K562 (cell line): ENCODE results near the gene ZDHHC18. TPM values are rescaled to one million over a fixed set of nuclear protein-coding genes. Genes with fewer than 3 reads are reported as not detected.

Source experiments
- BCLAF1 ChIP-seq, 2 experiments: fragments of 450-650 bp in 1 of 2; IDR thresholded peaks; 2 replicates each; pipeline ENCODE4 v1.6.1; 2011 to 2017; ENCODE audit warnings: low read depth in 2 of 2, antibody characterized with exemption in 1 of 2, borderline replicate concordance in 1 of 2, low read length in 1 of 2, mild to moderate bottlenecking in 1 of 2, mixed read lengths in 1 of 2; ENCODE audit not compliant: control insufficient read depth in 1 of 2
- BHLHE40 ChIP-seq: IDR thresholded peaks from 2 replicates; pipeline ENCODE4 v1.6.1; 2011; ENCODE audit warnings: low read length, improper control_type of control experiment
- BRD9 ChIP-seq: fragments of 450-650 bp; IDR thresholded peaks from 2 replicates; pipeline ENCODE4 v1.6.1; 2018; ENCODE audit warnings: low read depth; ENCODE audit not compliant: partially characterized antibody
- KDM2B ChIP-seq: fragments of 250-450 bp; sonication (Bioruptor Pico); IDR thresholded peaks from 2 replicates; pipeline ENCODE4 v1.8.0; 2021; ENCODE audit warnings: mild to moderate bottlenecking, moderate library complexity
- MEF2A ChIP-seq: IDR thresholded peaks from 2 replicates; pipeline ENCODE4 v1.6.1; 2011; ENCODE audit warnings: low read depth, mild to moderate bottlenecking, low read length, moderate library complexity; ENCODE audit not compliant: control insufficient read depth
- NFE2L1 ChIP-seq: fragments of 450-650 bp; IDR thresholded peaks from 2 replicates; pipeline ENCODE4 v1.6.1; 2016; ENCODE audit warnings: missing genetic modification characterization, low read depth, mild to moderate bottlenecking, missing compliant biosample characterization, moderate library complexity, borderline replicate concordance
- POLR2A ChIP-seq: fragments of 450-650 bp; conservative IDR thresholded peaks from 2 replicates; pipeline ENCODE4 v1.6.1; 2016
- POLR2B ChIP-seq: fragments of 450-650 bp; IDR thresholded peaks from 2 replicates; pipeline ENCODE4 v1.6.1; 2018; ENCODE audit warnings: low read depth; ENCODE audit not compliant: partially characterized antibody
- RERE ChIP-seq: sonication (generic); formaldehyde crosslinking; IDR thresholded peaks from 2 replicates; pipeline ENCODE4 v1.8.0; 2023; ENCODE audit warnings: missing genetic modification reagents, mild to moderate bottlenecking, borderline replicate concordance
- SLC30A9 ChIP-seq: fragments of 250-450 bp; sonication (Bioruptor Pico); IDR thresholded peaks from 2 replicates; pipeline ENCODE4 v1.8.0; 2022; ENCODE audit warnings: mild to moderate bottlenecking, moderate library complexity
- SREBF1 ChIP-seq: fragments of 150-350 bp; IDR thresholded peaks from 2 replicates; pipeline ENCODE4 v1.6.1; 2014; ENCODE audit warnings: antibody characterized with exemption, low read depth, low read length, borderline replicate concordance
- TGIF2 ChIP-seq: sonication (generic); formaldehyde crosslinking; IDR thresholded peaks from 2 replicates; pipeline ENCODE4 v1.8.1; 2022; ENCODE audit warnings: mild to moderate bottlenecking, missing genetic modification reagents, moderate library complexity
- YY1 ChIP-seq, 3 experiments: IDR thresholded peaks; 2 replicates each; pipeline ENCODE4 v1.6.1; 2011; ENCODE audit warnings: low read length in 2 of 3, mild to moderate bottlenecking in 2 of 3, moderate library complexity in 2 of 3, borderline replicate concordance in 1 of 3, control low read depth in 1 of 3, low read depth in 1 of 3; ENCODE audit not compliant: insufficient read depth in 3 of 3, insufficient replicate concordance in 2 of 3, control insufficient read depth in 1 of 3, insufficient read length in 1 of 3; ENCODE audit errors: extremely low read depth in 1 of 3
- ZBTB43 ChIP-seq: sonication (generic); formaldehyde crosslinking; IDR thresholded peaks from 2 replicates; pipeline ENCODE4 v1.8.0; 2023; ENCODE audit warnings: mild to moderate bottlenecking, missing genetic modification reagents
- ZNF23 ChIP-seq: fragments of 250-450 bp; sonication (Bioruptor Pico); IDR thresholded peaks from 2 replicates; pipeline ENCODE4 v1.4.0; 2020; ENCODE audit warnings: mild to moderate bottlenecking
- ZNF347 ChIP-seq: fragments of 450-650 bp; formaldehyde crosslinking; IDR thresholded peaks from 2 replicates; pipeline ENCODE4 v1.4.0; 2020; ENCODE audit warnings: low read depth, mild to moderate bottlenecking, moderate library complexity
- ZNF644 ChIP-seq: fragments of 200-800 bp; sonication (Bioruptor generic); IDR thresholded peaks from 2 replicates; pipeline ENCODE4 v1.6.1; 2016; ENCODE audit warnings: low read depth, missing genetic modification characterization, missing compliant biosample characterization
- ZNF76 ChIP-seq: fragments of 250-450 bp; sonication (Bioruptor Pico); IDR thresholded peaks from 2 replicates; pipeline ENCODE4 v1.4.0; 2020; ENCODE audit warnings: mild to moderate bottlenecking, moderate library complexity, borderline replicate concordance
- polyA plus RNA-seq, 8 experiments: library from polyadenylated mRNA; depleted of rRNA in 4 of 8; stranded (reverse) in 5 of 8; unstranded in 3 of 8; fragments of >200 nt; fragmentation: Nextera tagmentation in 2 of 8; fragmentation: Illumina TruSeq in 1 of 8; extraction: Ambion mirVana in 2 of 8; extraction: Trizol in 1 of 8; gene quantifications; 2 replicates each; pipeline versions ENCODE4 v1.2.1 to v1.2.3, GENCODE V29; 2011 to 2014; ENCODE audit warnings: inconsistent platforms in 1 of 8, missing spikeins in 1 of 8
- total RNA-seq, 7 experiments: library from RNA; depleted of rRNA in 6 of 7; stranded (reverse); fragments of >200 nt in 6 of 7; fragmentation: Illumina TruSeq in 2 of 7; extraction: Trizol in 2 of 7; gene quantifications; 2 replicates each; pipeline versions ENCODE4 v1.2.1 to v1.2.3, GENCODE V29; 2011 to 2021; ENCODE audit warnings: low replicate concordance in 1 of 7

ZDHHC18 gene
- total and polyA plus RNA-seq, 9 of the 15 experiments (the other 6 are each of a cell fraction or from before 2014, with no cell fraction given), result 0.42 to 35.6 (median 15.8) TPM

- TF ChIP-seq BHLHE40 (no peak), POLR2A (no peak), RERE (CRISPR knock-in tag) (no peak), TGIF2 (CRISPR knock-in tag) (no peak), NFE2L1 (no peak), BCLAF1 (IDR thresholded peaks at IDR 0.05; ENCODE audit: borderline replicate concordance in 1 of 2, control insufficient read depth in 1 of 2, low read depth in 2 of 2, low read length in 1 of 2) (no peak), YY1 (IDR thresholded peaks at IDR 0.05; ENCODE audit: borderline replicate concordance in 1 of 3, control insufficient read depth in 1 of 3, extremely low read depth in 1 of 3, insufficient read depth in 3 of 3, insufficient read length in 1 of 3, insufficient replicate concordance in 2 of 3, low read depth in 1 of 3, low read length in 2 of 3) (no peak), KDM2B (CRISPR knock-in tag) (no peak), ZNF76 (CRISPR knock-in tag) (0 out of 2 replicates have a peak, but pooled peaks have one; percentile 41), ZBTB43 (no peak), SREBF1 (no peak), ZNF23 (no peak), MEF2A (no peak), SLC30A9 (CRISPR knock-in tag) (no peak), ZNF347 (CRISPR knock-in tag) (no peak; the same call in 1 of the 2 replicates), BRD9 (peak; percentile 15), POLR2B (no peak), ZNF644 (tag) (peak; percentile 79; the same call in 1 of the 2 replicates)
These were observed 39.1 kb upstream of the ZDHHC18 start (continued) for GRCh38 chr1:26787381-26787705.
